Neural cell (in vitro differentiated cells): ENCODE data around the gene PLCB4. TPM values are rescaled to one million over a fixed set of nuclear protein-coding genes. Genes with fewer than 3 reads are reported as not detected.

ENCODE experiments used
- H2AFZ ChIP-seq: fragments of 200-600, 300-800 bp; sonication (generic), shearing (Covaris generic); 2 replicates; pipeline ENCODE4 v1.6.0; 2014; ENCODE audit warnings: low read depth, mild to moderate bottlenecking, antibody characterized with exemption, low read length, moderate library complexity
- H3F3A ChIP-seq: fragments of 200-600 bp; shearing (Covaris generic); 2 replicates; pipeline ENCODE4 v1.6.1; 2016; ENCODE audit warnings: mild to moderate bottlenecking, moderate library complexity, mixed read lengths, antibody characterized with exemption, low read length; ENCODE audit not compliant: insufficient read depth, poor library complexity, severe bottlenecking
- H3K27ac ChIP-seq: fragments of 200-600, 300-800 bp; sonication (generic), shearing (Covaris generic); 2 replicates; pipeline ENCODE4 v1.5.1; 2014; ENCODE audit warnings: mild to moderate bottlenecking, low read length, moderate library complexity
- H3K27me3 ChIP-seq: fragments of 300-800, 200-600 bp; sonication (generic), shearing (Covaris generic); 2 replicates; pipeline ENCODE4 v1.6.0; 2014; ENCODE audit warnings: mild to moderate bottlenecking, low read depth, low read length, moderate library complexity; ENCODE audit not compliant: insufficient read depth
- H3K36me3 ChIP-seq: fragments of 300-800, 200-600 bp; sonication (generic), shearing (Covaris generic); 2 replicates; pipeline ENCODE4 v1.5.1; 2014; ENCODE audit warnings: mild to moderate bottlenecking, antibody characterized with exemption, low read length, moderate library complexity; ENCODE audit not compliant: insufficient read depth
- H3K4me2 ChIP-seq: fragments of 300-800, 200-600 bp; sonication (generic), shearing (Covaris generic); 2 replicates; pipeline ENCODE4 v1.6.0; 2014; ENCODE audit warnings: mild to moderate bottlenecking, low read length
- H3K4me3 ChIP-seq: fragments of 300-800, 200-600 bp; sonication (generic), shearing (Covaris generic); 2 replicates; pipeline ENCODE4 v1.5.1; 2014; ENCODE audit warnings: mild to moderate bottlenecking, low read length, moderate library complexity
- H3K79me2 ChIP-seq: fragments of 200-600 bp; shearing (Covaris generic); replicated peaks from 2 replicates; pipeline ENCODE4 v1.6.0; 2014; ENCODE audit warnings: mild to moderate bottlenecking, low read length, moderate library complexity; ENCODE audit not compliant: insufficient read depth
- H3K9ac ChIP-seq: fragments of 300-800, 200-600 bp; sonication (generic), shearing (Covaris generic); 2 replicates; pipeline ENCODE4 v1.6.1; 2016; ENCODE audit warnings: mild to moderate bottlenecking, low read length, mixed read lengths
- H3K9me2 ChIP-seq: fragments of 200-600 bp; shearing (Covaris generic); 2 replicates; pipeline ENCODE4 v1.6.1; 2016; ENCODE audit warnings: mild to moderate bottlenecking, low read length, mixed read lengths; ENCODE audit not compliant: insufficient read depth
- H3K9me3 ChIP-seq: fragments of 200-600, 300-800 bp; sonication (generic), shearing (Covaris generic); 2 replicates; pipeline ENCODE4 v1.6.1; 2016; ENCODE audit warnings: mild to moderate bottlenecking, mixed run types, low read length, moderate library complexity, mixed read lengths
- H4K20me1 ChIP-seq: fragments of 200-600 bp; shearing (Covaris generic); 2 replicates; pipeline ENCODE4 v1.6.1; 2016; ENCODE audit warnings: mild to moderate bottlenecking, mixed run types; ENCODE audit not compliant: insufficient read depth
- EP300 ChIP-seq: fragments of 450-650 bp; conservative IDR thresholded peaks from 2 replicates; pipeline ENCODE4 v1.6.1; 2014; ENCODE audit warnings: antibody characterized with exemption, mild to moderate bottlenecking, moderate library complexity; ENCODE audit not compliant: poor library complexity, severe bottlenecking
- EZH2 ChIP-seq: fragments of 200-600, 300-800 bp; shearing (Covaris generic), sonication (generic); IDR thresholded peaks from 2 replicates; pipeline ENCODE4 v1.6.1; 2014; ENCODE audit warnings: antibody characterized with exemption, low read length, borderline replicate concordance, mild to moderate bottlenecking; ENCODE audit not compliant: insufficient read depth, poor library complexity, severe bottlenecking
- MXI1 ChIP-seq: fragments of 450-650 bp; conservative IDR thresholded peaks from 2 replicates; pipeline ENCODE4 v1.6.1; 2014; ENCODE audit warnings: antibody characterized with exemption, mild to moderate bottlenecking; ENCODE audit not compliant: poor library complexity, severe bottlenecking
- POLR2AphosphoS5 ChIP-seq: IDR thresholded peaks from 2 replicates; pipeline ENCODE4 v1.6.1; 2012
- RAD21 ChIP-seq: fragments of 450-650 bp; conservative IDR thresholded peaks from 2 replicates; pipeline ENCODE4 v1.6.1; 2014; ENCODE audit warnings: antibody characterized with exemption, mild to moderate bottlenecking, moderate library complexity
- SMC3 ChIP-seq: fragments of 450-650 bp; conservative IDR thresholded peaks from 2 replicates; pipeline ENCODE4 v1.6.1; 2014; ENCODE audit warnings: antibody characterized with exemption, mild to moderate bottlenecking, moderate library complexity; ENCODE audit not compliant: poor library complexity
- TAF1 ChIP-seq: IDR thresholded peaks from 2 replicates; pipeline ENCODE4 v1.6.1; 2012; ENCODE audit warnings: low read depth
- polyA plus RNA-seq: library from polyadenylated mRNA; depleted of rRNA; stranded (reverse); fragments of >200 nt; gene quantifications from 2 replicates; pipeline ENCODE4 v1.2.3, GENCODE V29; 2014
- TF ChIP-seq, protein P1 (sequence below): fragments of 450-650 bp; IDR thresholded peaks from 2 replicates; pipeline ENCODE4 v1.5.1; 2014; ENCODE audit warnings: antibody characterized with exemption, mild to moderate bottlenecking, moderate library complexity; ENCODE audit not compliant: poor library complexity, severe bottlenecking
- TF ChIP-seq, protein P2 (sequence below): IDR thresholded peaks from 2 replicates; pipeline ENCODE4 v1.6.1; 2012; ENCODE audit warnings: borderline replicate concordance

Gene PLCB4
- polyA plus RNA-seq, 1 donor from 2014 or later: 13.1 TPM

DNA sequence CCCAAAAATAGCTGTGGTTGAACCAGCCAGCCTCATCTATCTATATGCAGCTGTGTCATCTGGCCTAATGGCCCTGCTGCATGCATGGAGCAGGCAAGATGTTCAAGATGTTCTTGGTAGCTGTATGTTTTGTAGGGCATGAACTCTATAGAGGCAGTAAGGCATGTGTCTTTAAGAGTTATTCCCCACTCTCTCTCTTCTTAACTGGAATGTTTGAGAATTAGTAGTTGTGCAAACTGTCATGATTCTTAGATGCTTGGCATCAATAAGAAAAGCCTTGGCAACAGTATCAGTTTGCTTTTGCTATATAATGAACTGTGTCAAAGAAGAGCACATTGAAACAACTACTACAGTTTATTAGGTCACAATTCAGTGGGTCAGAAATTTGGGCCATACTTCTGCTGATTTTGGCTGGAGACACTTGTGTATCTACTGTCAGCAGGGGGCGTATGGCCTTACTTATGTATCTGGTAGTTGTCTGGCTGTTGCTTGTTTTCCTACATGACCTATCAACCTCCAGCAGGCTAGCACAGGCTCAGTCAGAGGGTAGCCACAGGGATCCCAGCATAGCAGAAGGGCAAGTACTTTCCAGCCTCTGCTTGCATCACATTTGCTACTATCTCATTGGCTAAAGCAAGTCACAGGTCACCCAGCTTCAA, 389.4 kb downstream of the PLCB4 start:
- Histone ChIP-seq H3K27me3 (no peaks in the 10 kb centered on the region), H3K9ac (no peak overlapping the region), H3K79me2 (no peaks in the 10 kb centered on the region), H3K9me3 (no peaks in the 10 kb centered on the region), H3F3A (no peaks in the 10 kb centered on the region), H3K27ac (no peak overlapping the region), H3K9me2 (no peaks in the 10 kb centered on the region), H3K4me3 (no peak overlapping the region), H3K4me2 (no peak overlapping the region), H2AFZ (no peak overlapping the region), H3K36me3 (no peaks in the 10 kb centered on the region), H4K20me1 (no peaks in the 10 kb centered on the region)
- TF ChIP-seq, protein P1, sequence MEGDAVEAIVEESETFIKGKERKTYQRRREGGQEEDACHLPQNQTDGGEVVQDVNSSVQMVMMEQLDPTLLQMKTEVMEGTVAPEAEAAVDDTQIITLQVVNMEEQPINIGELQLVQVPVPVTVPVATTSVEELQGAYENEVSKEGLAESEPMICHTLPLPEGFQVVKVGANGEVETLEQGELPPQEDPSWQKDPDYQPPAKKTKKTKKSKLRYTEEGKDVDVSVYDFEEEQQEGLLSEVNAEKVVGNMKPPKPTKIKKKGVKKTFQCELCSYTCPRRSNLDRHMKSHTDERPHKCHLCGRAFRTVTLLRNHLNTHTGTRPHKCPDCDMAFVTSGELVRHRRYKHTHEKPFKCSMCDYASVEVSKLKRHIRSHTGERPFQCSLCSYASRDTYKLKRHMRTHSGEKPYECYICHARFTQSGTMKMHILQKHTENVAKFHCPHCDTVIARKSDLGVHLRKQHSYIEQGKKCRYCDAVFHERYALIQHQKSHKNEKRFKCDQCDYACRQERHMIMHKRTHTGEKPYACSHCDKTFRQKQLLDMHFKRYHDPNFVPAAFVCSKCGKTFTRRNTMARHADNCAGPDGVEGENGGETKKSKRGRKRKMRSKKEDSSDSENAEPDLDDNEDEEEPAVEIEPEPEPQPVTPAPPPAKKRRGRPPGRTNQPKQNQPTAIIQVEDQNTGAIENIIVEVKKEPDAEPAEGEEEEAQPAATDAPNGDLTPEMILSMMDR: no peak
- TF ChIP-seq MXI1: no peak
- TF ChIP-seq RAD21: no peak
- TF ChIP-seq POLR2AphosphoS5: no peak
- TF ChIP-seq, protein P2, sequence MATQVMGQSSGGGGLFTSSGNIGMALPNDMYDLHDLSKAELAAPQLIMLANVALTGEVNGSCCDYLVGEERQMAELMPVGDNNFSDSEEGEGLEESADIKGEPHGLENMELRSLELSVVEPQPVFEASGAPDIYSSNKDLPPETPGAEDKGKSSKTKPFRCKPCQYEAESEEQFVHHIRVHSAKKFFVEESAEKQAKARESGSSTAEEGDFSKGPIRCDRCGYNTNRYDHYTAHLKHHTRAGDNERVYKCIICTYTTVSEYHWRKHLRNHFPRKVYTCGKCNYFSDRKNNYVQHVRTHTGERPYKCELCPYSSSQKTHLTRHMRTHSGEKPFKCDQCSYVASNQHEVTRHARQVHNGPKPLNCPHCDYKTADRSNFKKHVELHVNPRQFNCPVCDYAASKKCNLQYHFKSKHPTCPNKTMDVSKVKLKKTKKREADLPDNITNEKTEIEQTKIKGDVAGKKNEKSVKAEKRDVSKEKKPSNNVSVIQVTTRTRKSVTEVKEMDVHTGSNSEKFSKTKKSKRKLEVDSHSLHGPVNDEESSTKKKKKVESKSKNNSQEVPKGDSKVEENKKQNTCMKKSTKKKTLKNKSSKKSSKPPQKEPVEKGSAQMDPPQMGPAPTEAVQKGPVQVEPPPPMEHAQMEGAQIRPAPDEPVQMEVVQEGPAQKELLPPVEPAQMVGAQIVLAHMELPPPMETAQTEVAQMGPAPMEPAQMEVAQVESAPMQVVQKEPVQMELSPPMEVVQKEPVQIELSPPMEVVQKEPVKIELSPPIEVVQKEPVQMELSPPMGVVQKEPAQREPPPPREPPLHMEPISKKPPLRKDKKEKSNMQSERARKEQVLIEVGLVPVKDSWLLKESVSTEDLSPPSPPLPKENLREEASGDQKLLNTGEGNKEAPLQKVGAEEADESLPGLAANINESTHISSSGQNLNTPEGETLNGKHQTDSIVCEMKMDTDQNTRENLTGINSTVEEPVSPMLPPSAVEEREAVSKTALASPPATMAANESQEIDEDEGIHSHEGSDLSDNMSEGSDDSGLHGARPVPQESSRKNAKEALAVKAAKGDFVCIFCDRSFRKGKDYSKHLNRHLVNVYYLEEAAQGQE: no peak
- no peak for TF ChIP-seq TAF1
- no peak for TF ChIP-seq EP300
- TF ChIP-seq EZH2: no peak

DNA sequence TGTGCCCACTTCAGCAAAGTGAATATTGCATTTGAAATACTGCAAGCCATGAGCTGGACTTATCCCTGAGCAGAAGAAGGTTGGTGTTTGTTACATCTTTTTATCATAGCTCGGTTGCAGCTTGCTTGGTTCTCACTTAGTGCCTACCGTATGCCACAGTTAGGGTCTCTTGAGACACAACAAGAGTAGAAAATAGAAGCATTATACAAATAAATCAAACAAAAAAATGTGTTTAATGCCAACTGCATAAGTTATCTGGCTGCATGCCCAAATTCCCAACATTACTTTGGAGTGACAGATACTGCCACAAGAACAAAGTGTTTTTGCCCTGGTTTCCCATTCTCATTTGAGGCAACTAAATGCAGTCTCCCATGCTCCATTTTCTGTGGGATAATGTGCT, 391.6 kb downstream of the PLCB4 start:
- no peaks in the 10 kb centered on the region for H3K9me3 ChIP-seq
- no peaks in the 10 kb centered on the region for H3K9me2 ChIP-seq
- no peaks in the 10 kb centered on the region for H3F3A ChIP-seq
- H3K27me3 ChIP-seq: no peaks in the 10 kb centered on the region
- H3K36me3 ChIP-seq: no peaks in the 10 kb centered on the region
- no peak overlapping the region for H3K4me2 ChIP-seq
- no peak overlapping the region for H2AFZ ChIP-seq
- no peaks in the 10 kb centered on the region for H3K79me2 ChIP-seq
- no peak overlapping the region for H3K4me3 ChIP-seq
- no peaks in the 10 kb centered on the region for H4K20me1 ChIP-seq
- no peak overlapping the region for H3K9ac ChIP-seq
- TF ChIP-seq MXI1: no peak
- no peak overlapping the region for H3K27ac ChIP-seq

DNA sequence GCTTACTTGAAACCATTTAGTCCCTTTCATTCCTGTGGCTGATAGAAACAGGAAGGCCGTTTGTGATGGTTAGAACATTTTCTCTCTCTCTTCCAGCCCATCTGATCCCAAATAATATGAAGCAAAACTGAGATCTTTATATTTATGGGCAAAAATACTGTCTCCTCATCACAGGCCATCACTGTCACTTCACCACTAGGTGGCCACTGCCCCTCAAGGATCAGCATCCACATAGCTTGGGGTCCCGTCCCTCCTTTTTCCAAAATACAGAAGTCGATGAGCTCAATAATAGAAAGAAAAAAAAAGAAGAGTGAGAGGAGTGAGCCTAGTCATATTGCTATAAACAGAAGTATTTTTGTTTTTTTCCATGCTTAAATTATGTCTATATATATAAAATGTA, 399.1 kb downstream of the PLCB4 start:
- Histone ChIP-seq H3K9me3 (no peaks in the 10 kb centered on the region), H3F3A (no peaks in the 10 kb centered on the region), H3K4me3 (no peak overlapping the region), H3K4me2 (no peak overlapping the region), H3K79me2 (no peaks in the 10 kb centered on the region), H3K36me3 (no peaks in the 10 kb centered on the region), H2AFZ (no peak overlapping the region), H3K9ac (no peak overlapping the region), H3K9me2 (no peaks in the 10 kb centered on the region), H3K27ac (no peak overlapping the region), H3K27me3 (no peaks in the 10 kb centered on the region), H4K20me1 (no peaks in the 10 kb centered on the region)
- TF ChIP-seq, protein P1: peak; percentile 24
- no peak for TF ChIP-seq SMC3
